ENCODE results near the gene CRIM1. TPM values are rescaled to one million over a fixed set of nuclear protein-coding genes. Genes with fewer than 3 reads are reported as not detected.

CRIM1 gene
- total and polyA plus RNA-seq, 7 donors = 3.0 to 148 (median 55.6) TPM

DNA sequence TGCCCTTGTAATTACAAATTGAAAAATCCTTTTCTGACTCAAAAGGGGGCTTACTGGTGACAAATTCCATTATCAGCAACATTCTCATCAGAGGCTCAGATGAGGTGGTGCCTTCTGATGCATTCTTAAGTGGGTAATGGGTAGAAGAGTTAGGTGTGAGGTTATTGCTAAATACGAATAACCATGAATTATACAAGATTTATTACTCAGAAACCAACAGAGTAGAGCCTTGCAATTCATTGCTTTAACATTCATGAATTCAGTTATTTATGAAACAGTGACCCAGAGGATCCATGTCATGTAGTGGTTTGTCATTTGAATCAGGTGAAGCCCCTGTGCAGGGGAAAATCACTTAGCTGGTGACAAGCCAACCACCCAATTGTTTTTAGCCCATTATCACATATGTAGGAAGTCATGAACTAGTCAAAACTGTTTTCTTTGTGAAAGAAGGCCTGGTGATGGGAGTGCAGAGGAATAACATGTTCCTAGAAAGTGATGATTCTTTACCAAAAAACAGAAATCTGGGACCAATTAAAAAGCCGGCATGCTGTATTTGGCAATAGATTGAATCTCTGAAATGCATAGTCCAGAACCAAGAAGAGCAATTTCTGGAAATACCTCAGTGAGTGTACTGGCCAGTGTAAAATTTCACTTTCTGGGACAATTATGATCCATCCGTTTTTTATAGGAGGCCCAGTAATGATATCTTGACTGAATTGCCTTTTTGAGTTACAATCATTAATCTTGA lies 70.2 kb downstream of the CRIM1 start:
- intact Hi-C loops (cut with DNase I) = no loop called here
- WGBS, 2 donors = 56 to 88% methylated on average over 3 of the region's 3 CpGs

DNA sequence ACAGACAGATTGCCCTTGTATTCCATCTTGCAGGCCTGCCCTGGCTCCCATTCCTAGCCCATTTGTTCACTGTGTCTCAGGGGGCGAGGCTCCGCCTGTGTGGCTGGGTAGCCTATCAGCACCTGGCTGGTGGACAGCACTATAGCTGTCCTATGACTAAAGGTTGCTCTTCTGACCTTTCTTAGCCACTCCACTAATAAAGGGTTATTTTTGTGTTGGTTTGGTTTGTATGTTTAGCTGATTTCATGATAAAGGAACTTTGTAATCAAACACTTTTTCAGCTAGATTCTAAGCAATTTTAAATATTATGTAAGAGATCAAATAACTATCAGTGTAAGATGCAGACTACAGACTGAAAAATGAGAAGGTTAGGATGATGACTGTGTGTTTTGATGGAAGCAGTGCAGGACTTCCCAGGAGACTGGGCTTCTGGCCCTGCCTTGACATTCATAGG lies 72.2 kb downstream of the CRIM1 start:
- 97% methylated on average over 2 of the region's 2 CpGs for WGBS, 2 donors
- Histone ChIP-seq H3K27me3 (no peaks in the 10 kb centered on the region), H3K4me1 (peaks cover 0 to 59% (median 39%) of the 10 kb centered on the region in 4 donors), H3K9me3 (no peaks in the 10 kb centered on the region), H3K4me3 (no peak overlapping the region), H3K27ac (peak overlapping the region in 3 of 4 donors; percentile 11 to 28 (median 16)), H3K36me3 (no peaks in the 10 kb centered on the region)
- no peak for DNase-seq
- TF ChIP-seq POLR2A (IDR thresholded peaks at IDR 0.05) (no peak), POLR2AphosphoS5 (IDR thresholded peaks at IDR 0.05) (no peak), EP300 (IDR thresholded peaks at IDR 0.05) (no peak)
- TF ChIP-seq, protein P1, sequence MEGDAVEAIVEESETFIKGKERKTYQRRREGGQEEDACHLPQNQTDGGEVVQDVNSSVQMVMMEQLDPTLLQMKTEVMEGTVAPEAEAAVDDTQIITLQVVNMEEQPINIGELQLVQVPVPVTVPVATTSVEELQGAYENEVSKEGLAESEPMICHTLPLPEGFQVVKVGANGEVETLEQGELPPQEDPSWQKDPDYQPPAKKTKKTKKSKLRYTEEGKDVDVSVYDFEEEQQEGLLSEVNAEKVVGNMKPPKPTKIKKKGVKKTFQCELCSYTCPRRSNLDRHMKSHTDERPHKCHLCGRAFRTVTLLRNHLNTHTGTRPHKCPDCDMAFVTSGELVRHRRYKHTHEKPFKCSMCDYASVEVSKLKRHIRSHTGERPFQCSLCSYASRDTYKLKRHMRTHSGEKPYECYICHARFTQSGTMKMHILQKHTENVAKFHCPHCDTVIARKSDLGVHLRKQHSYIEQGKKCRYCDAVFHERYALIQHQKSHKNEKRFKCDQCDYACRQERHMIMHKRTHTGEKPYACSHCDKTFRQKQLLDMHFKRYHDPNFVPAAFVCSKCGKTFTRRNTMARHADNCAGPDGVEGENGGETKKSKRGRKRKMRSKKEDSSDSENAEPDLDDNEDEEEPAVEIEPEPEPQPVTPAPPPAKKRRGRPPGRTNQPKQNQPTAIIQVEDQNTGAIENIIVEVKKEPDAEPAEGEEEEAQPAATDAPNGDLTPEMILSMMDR (IDR thresholded peaks at IDR 0.05) = no peak
- intact Hi-C loops (cut with DNase I) = no loop called here

More for the DNA sequence above, 70.2 kb downstream of the CRIM1 start:
- H3K27ac ChIP-seq = no peak overlapping the region
- peaks cover 0 to 58% (median 37%) of the 10 kb centered on the region in 4 donors for H3K4me1 ChIP-seq
- H3K27me3 ChIP-seq = no peaks in the 10 kb centered on the region
- H3K9me3 ChIP-seq = no peaks in the 10 kb centered on the region
- H3K36me3 ChIP-seq = no peaks in the 10 kb centered on the region
- DNase-seq = no peak
- H3K4me3 ChIP-seq = no peak overlapping the region
- TF ChIP-seq POLR2AphosphoS5 (IDR thresholded peaks at IDR 0.05) (no peak), POLR2A (IDR thresholded peaks at IDR 0.05) (no peak), EP300 (IDR thresholded peaks at IDR 0.05) (no peak)
- TF ChIP-seq, protein P1 (IDR thresholded peaks at IDR 0.05) = no peak

DNA sequence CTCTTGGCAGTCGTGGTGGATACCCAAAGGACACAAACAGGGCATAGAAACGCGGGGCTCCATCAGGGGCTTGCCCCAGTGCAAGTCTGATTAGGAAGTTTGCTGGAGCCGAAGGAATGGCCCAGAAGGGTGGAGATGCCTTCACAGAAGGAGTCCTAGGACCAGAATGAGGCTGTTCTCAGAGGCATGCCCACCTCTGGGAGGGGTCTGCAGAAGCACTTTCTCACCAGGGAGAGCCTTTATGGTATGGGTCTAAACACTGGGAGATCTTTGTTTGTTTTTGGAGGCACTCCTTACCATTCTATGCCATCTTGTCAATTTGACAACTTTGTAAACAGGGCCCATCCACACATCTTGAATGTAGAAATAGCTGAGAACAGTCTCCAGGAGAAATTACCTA lies 75.0 kb downstream of the CRIM1 start:
- WGBS, 2 donors = 63 to 82% methylated on average over 4 of the region's 4 CpGs
- Histone ChIP-seq H3K9me3 (no peaks in the 10 kb centered on the region), H3K4me1 (peaks cover 0 to 72% (median 55%) of the 10 kb centered on the region in 4 donors), H3K27ac (peak overlapping the region; percentile 50 to 86 (median 73)), H3K36me3 (no peaks in the 10 kb centered on the region), H3K27me3 (no peaks in the 10 kb centered on the region), H3K4me3 (no peak overlapping the region)
- no peak for TF ChIP-seq POLR2A (IDR thresholded peaks at IDR 0.05)
- no peak for TF ChIP-seq EP300 (IDR thresholded peaks at IDR 0.05)
- no peak for TF ChIP-seq POLR2AphosphoS5 (IDR thresholded peaks at IDR 0.05)
- TF ChIP-seq, protein P1 (IDR thresholded peaks at IDR 0.05) = no peak
- no peak for DNase-seq
- intact Hi-C loops (cut with DNase I) = loop anchor here (5.0 kb wide), 1 partner anchor 53 kb away; no protein-coding TSS in a partner anchor

DNA sequence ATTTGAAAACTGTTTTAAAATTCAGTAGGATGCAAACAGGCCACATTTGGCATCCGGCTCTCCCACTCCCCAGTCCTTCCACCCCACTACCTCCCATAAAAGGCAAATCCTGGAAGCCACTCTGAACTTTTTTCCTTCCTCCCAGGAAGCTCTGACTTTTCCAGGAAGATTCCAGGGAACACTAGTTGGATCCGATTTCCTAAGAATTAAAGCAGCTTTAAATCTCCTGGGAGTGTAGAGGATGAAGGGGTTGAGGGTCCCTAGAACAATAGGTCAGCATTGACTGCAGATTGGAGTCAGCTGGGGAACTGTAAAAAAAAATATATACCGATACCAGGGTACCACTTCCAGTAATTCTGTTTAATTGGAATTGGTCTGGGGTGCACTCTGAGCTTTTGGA lies 76.9 kb downstream of the CRIM1 start:
- Histone ChIP-seq H3K27me3 (no peaks in the 10 kb centered on the region), H3K9me3 (no peaks in the 10 kb centered on the region), H3K27ac (peak overlapping the region; percentile 48 to 86 (median 80)), H3K4me1 (peaks cover 0 to 71% (median 56%) of the 10 kb centered on the region in 4 donors), H3K36me3 (no peaks in the 10 kb centered on the region), H3K4me3 (no peak overlapping the region)
- TF ChIP-seq POLR2AphosphoS5 (IDR thresholded peaks at IDR 0.05) (no peak), EP300 (IDR thresholded peaks at IDR 0.05) (no peak), POLR2A (IDR thresholded peaks at IDR 0.05) (no peak)
- TF ChIP-seq, protein P1 (IDR thresholded peaks at IDR 0.05) = no peak
- no peak for DNase-seq
- 85 to 91% methylated on average over 3 of the region's 3 CpGs for WGBS, 2 donors
- intact Hi-C loops (cut with DNase I) = loop anchor here (5.0 kb wide), 1 partner anchor 55 kb away; no protein-coding TSS in a partner anchor
